Measurements from ENCODE around the gene MAP2. TPM values are rescaled to one million over a fixed set of nuclear protein-coding genes. Genes with fewer than 3 reads are reported as not detected.

MAP2 gene
- total and polyA plus RNA-seq, 2 of the 8 experiments (the other 6 are each of a cell fraction or from before 2014, with no cell fraction given), result 5.9 to 9.4 TPM

- H2BK12ac ChIP-seq (ENCODE audit: low read depth, low read length), result no peak overlapping the region
- ChIA-PET CTCF (ENCODE audit: partially characterized antibody) (interaction anchor here (1.9 kb wide), 1 partner anchor 11 kb away, joined by 5 read pairs; no protein-coding TSS in a partner anchor), POLR2A (ENCODE audit: partially characterized antibody) (no interaction called here)
- no peak overlapping the region for H4K91ac ChIP-seq (replicated peaks; ENCODE audit: insufficient read length, low read length)
- no peak overlapping the region for H2BK5ac ChIP-seq (ENCODE audit: low read depth, low read length)
- no peaks in the 10 kb centered on the region for H3K36me3 ChIP-seq (ENCODE audit: control insufficient read depth in 2 of 4, insufficient read depth in 4 of 4, low read length in 3 of 4)
- no peak overlapping the region for H2BK120ac ChIP-seq (replicated peaks; ENCODE audit: low read depth, low read length)
- no peaks in the 10 kb centered on the region for H3K79me2 ChIP-seq (ENCODE audit: control insufficient read depth in 1 of 2, insufficient read depth in 2 of 2, low read length in 2 of 2)
- DNase-seq (ENCODE audit: low read depth in 1 of 2, low spot score in 2 of 2), result no peak
- no peak overlapping the region for H3K4me3 ChIP-seq (ENCODE audit: extremely low read depth in 1 of 4, insufficient read depth in 2 of 4, low read depth in 3 of 4, low read length in 4 of 4)
- H3K4me1 ChIP-seq (replicated peaks in 1 of 4; ENCODE audit: control insufficient read depth in 3 of 4, insufficient read depth in 4 of 4, low read length in 3 of 4), result no peaks in the 10 kb centered on the region; a peak in 2 of 7 replicates
- no peaks in the 10 kb centered on the region for H3K9me3 ChIP-seq (ENCODE audit: insufficient read depth in 2 of 2, low read depth in 1 of 2, low read length in 1 of 2)
- H3K27me3 ChIP-seq (replicated peaks in 1 of 4; ENCODE audit: control insufficient read depth in 3 of 4, extremely low read depth in 1 of 4, insufficient read depth in 3 of 4, low read length in 3 of 4), result no peaks in the 10 kb centered on the region
- TF ChIP-seq FOSL1 (IDR thresholded peaks at IDR 0.05; ENCODE audit: insufficient read depth, low read depth, low read length) (no peak), YY1 (IDR thresholded peaks at IDR 0.05; ENCODE audit: low read depth, low read length) (no peak), BACH1 (IDR thresholded peaks at IDR 0.05; ENCODE audit: low read length) (no peak), CHD1 (IDR thresholded peaks at IDR 0.05; ENCODE audit: low read depth, low read length) (no peak), RFX5 (IDR thresholded peaks at IDR 0.05; ENCODE audit: borderline replicate concordance, low read depth, low read length) (no peak)
- no peak overlapping the region for H4K8ac ChIP-seq (ENCODE audit: extremely low read depth, insufficient read depth, low read length)
- H2AK5ac ChIP-seq (ENCODE audit: low read depth, low read length), result no peak overlapping the region
- no peaks in the 10 kb centered on the region for H4K20me1 ChIP-seq (replicated peaks in 1 of 2; ENCODE audit: control insufficient read depth in 1 of 2, insufficient read depth in 2 of 2, low read length in 2 of 2)
- H3K23me2 ChIP-seq (ENCODE audit: low read depth, low read length), result no peaks in the 10 kb centered on the region
- no peak overlapping the region for H4K5ac ChIP-seq (ENCODE audit: insufficient read length, low read depth, low read length)
- no peak overlapping the region for H2BK15ac ChIP-seq (ENCODE audit: low read length)
- no peak for FAIRE-seq
- no peak overlapping the region for H3K56ac ChIP-seq (replicated peaks; ENCODE audit: insufficient read length, low read depth, low read length)
- no peak overlapping the region for H3K14ac ChIP-seq (ENCODE audit: insufficient read length)
- H2BK20ac ChIP-seq (ENCODE audit: low read length), result no peak overlapping the region
- no peak overlapping the region for H3K23ac ChIP-seq (ENCODE audit: insufficient read length)
- no peak overlapping the region for H3K18ac ChIP-seq (ENCODE audit: extremely low read depth, low read length)
- H3K4ac ChIP-seq (replicated peaks; ENCODE audit: insufficient read length, low read depth, low read length), result no peak overlapping the region
- no peak overlapping the region for H3K4me2 ChIP-seq (ENCODE audit: insufficient read depth in 1 of 2, low read depth in 2 of 2, low read length in 2 of 2)
- no peak overlapping the region for H3K27ac ChIP-seq (ENCODE audit: low read depth, low read length)
- H2AFZ ChIP-seq (ENCODE audit: low read length), result no peak overlapping the region
- no peaks in the 10 kb centered on the region for H3K79me1 ChIP-seq (ENCODE audit: low read depth, low read length)
- H3K9ac ChIP-seq (replicated peaks in 1 of 4; ENCODE audit: extremely low read depth in 1 of 4, low read depth in 3 of 4, low read length in 3 of 4), result no peak overlapping the region
These were observed 45.6 kb downstream of the MAP2 start for GRCh38 chr2:209469481-209469880.

All from H1 (cell line).